GM12878 (cell line): ENCODE results near the gene ATP10A.

Experiments
- CEBPZ ChIP-seq: fragments of 150-350 bp; IDR thresholded peaks from 2 replicates; pipeline ENCODE4 v1.6.1; 2016; ENCODE audit warnings: low read depth, low read length
- CTCF ChIP-seq, 3 experiments: IDR thresholded peaks in 2 of 3; conservative IDR thresholded peaks in 1 of 3; 2 replicates each; pipeline ENCODE4 v1.5.1; 2011; ENCODE audit warnings: low read depth in 3 of 3, low read length in 3 of 3, mild to moderate bottlenecking in 3 of 3, control low read depth in 2 of 3, moderate library complexity in 2 of 3, inconsistent platforms in 1 of 3, mixed read lengths in 1 of 3; ENCODE audit not compliant: control insufficient read depth in 2 of 3, insufficient read depth in 1 of 3; ENCODE audit errors: extremely low read depth in 1 of 3
- FOXK2 ChIP-seq: fragments of 450-650 bp; IDR thresholded peaks from 2 replicates; pipeline ENCODE4 v1.6.1; 2017; ENCODE audit warnings: mild to moderate bottlenecking, moderate library complexity
- HCFC1 ChIP-seq: fragments of 150-350 bp; IDR thresholded peaks from 2 replicates; pipeline ENCODE4 v1.6.1; 2014; ENCODE audit warnings: low read length
- JUNB ChIP-seq: IDR thresholded peaks from 2 replicates; pipeline ENCODE4 v1.6.1; 2016; ENCODE audit warnings: antibody characterized with exemption, mild to moderate bottlenecking
- KDM1A ChIP-seq: fragments of 200-600 bp; sonication (generic); IDR thresholded peaks from 2 replicates; pipeline ENCODE4 v1.6.1; 2016; ENCODE audit warnings: borderline replicate concordance
- MXI1 ChIP-seq: fragments of 150-350 bp; IDR thresholded peaks from 2 replicates; pipeline ENCODE4 v1.6.1; 2011; ENCODE audit warnings: low read depth, mild to moderate bottlenecking, inconsistent platforms, low read length, improper control_type of control experiment
- NBN ChIP-seq: fragments of 450-650 bp; IDR thresholded peaks from 2 replicates; pipeline ENCODE4 v1.6.1; 2016
- RFX5 ChIP-seq: IDR thresholded peaks from 2 replicates; pipeline ENCODE4 v1.6.1; 2011; ENCODE audit warnings: low read depth, low read length, improper control_type of control experiment
- SMAD1 ChIP-seq: fragments of 450-650 bp; IDR thresholded peaks from 2 replicates; pipeline ENCODE4 v1.6.1; 2018; ENCODE audit warnings: mild to moderate bottlenecking, low read depth; ENCODE audit not compliant: partially characterized antibody

DNA sequence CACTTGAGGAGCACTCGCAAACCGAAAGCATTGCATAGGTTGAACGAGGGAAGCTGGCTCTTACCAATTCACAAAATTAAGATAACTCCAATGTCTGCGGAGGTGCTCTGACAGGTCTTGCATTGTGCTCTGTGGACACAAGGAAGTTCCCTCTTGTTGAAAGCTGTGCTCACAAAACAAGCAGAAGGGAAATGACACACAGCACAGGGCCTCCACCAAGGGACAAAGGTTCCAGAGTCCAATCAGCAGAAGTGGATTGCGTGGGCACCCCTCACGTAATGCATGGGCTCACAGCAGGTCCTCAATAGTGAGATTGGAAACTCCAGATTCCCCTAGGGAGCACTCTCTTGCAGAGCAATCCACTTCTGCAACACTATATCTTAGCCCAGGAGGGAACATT lies 89.9 kb downstream of the ATP10A start:
- TF ChIP-seq NBN (no peak), CEBPZ (no peak), FOXK2 (no peak), HCFC1 (no peak), SMAD1 (no peak), KDM1A (no peak), JUNB (no peak), CTCF (IDR thresholded peaks at IDR 0.05 in 2 of 3, conservative IDR thresholded peaks at IDR 0.05 in 1 of 3; ENCODE audit: control insufficient read depth in 2 of 3, extremely low read depth in 1 of 3, insufficient read depth in 1 of 3, low read depth in 3 of 3, low read length in 3 of 3) (no peak), MXI1 (no peak), RFX5 (no peak)
